Limb (tissue), 2 donors: ENCODE measurements around the gene DAPK2.
A peak's percentile ranks its signal among the peaks of the same experiment; 100 is the strongest.

Source experiments
- DNase-seq, 2 donors: peaks; one replicate each; pipeline ENCODE4 v3.0.0-alpha.2; 2016; ENCODE audit errors: extremely low spot score in 2 of 2

Gene DAPK2

GRCh38 chr15:63870487-63871209 lies 175.6 kb downstream of the DAPK2 start:
- DNase-seq, result peak; percentile 73 to 78

DNA sequence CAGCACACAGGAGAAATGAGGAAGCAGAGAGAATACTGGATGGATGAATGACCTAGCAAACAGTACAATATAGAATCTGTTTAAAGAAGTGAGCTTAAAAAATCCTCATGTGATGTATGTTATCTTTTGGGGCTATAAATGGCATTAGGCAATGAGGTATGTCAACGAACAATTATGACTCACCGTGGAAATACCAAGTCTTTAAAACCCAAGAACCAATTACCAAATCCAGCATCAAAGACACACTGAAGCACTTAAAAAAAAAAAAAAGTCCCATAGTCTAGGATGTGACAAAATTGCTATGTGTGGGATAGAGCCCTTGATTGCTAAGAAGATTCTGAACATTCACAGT lies 176.3 kb downstream of the DAPK2 start:
- DNase-seq, result no peak

- DNase-seq, result no peak
Measured at GRCh38 chr15:63869371-63870042, 176.8 kb downstream of the DAPK2 start.

- DNase-seq, result no peak
Measured at GRCh38 chr15:63864186-63864585, 182.1 kb downstream of the DAPK2 start.

DNA sequence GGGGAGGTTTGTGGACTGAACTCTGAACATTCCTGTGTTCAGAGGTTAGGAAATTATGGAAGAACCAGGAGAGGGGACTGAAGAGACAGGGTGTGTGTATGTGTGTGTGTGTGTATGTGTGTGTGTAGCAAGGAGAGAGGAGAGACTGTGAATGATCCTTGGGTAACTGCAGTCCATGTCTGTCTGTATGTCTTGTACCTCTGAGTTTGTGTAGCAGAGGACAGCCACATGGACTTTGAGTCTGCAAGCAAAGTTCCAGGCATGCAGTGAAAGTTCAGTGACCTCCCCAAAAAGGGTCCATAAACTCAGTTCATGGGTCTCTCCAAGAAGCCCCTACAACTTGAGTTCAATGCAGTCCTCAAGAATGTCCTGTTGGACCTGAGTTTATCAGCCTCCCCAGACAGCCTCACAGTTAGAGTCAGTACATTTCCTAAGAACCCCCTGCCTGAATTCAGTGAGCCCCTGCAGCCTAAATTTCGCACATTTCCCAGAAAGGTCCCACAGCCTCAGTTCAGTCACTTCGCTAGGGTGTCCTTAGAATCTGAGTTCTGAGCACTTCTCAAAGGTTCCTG lies 184.3 kb downstream of the DAPK2 start:
- no peak for DNase-seq

GRCh38 chr15:63860555-63860954 lies 185.7 kb downstream of the DAPK2 start:
- no peak for DNase-seq

DNA sequence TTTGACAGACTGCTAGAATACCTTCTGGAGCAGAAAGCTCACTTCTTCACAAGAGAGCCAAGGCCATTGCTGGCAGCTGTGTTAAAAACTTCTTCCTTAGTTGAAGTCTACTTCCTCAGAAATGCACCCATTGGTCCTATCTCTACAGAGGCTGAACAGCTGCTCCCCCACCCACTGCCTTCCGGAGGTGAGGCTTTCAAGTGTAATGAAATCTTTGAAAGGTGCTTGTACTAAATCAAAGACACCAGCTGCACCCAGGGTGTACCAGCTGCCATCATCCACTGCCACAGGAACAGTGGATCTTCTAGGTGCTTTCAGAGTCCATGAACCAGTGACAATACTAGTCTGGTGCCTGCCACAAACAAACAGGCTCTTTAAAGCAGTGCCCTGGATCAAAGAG lies 186.1 kb downstream of the DAPK2 start:
- no peak for DNase-seq

DNA sequence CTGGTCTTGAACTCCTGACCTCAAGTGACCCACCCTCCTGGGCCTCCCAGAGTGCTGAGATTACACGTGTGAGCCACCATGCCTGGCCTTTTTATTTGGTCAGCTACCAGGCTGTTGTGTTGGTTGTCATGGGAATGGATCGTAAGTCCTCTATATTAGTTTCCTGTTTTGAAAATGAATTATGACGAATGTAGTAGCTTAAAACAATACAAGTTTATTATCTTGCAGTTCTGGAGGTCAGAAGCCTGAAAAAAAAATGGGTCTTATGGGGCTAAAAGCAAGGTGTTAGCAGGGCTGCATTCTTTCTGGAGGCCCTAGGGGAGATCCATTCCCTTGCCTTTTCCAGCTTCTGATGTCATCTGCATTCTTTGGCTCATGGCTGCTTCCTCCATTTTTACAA lies 187.4 kb downstream of the DAPK2 start:
- no peak for DNase-seq

DNA sequence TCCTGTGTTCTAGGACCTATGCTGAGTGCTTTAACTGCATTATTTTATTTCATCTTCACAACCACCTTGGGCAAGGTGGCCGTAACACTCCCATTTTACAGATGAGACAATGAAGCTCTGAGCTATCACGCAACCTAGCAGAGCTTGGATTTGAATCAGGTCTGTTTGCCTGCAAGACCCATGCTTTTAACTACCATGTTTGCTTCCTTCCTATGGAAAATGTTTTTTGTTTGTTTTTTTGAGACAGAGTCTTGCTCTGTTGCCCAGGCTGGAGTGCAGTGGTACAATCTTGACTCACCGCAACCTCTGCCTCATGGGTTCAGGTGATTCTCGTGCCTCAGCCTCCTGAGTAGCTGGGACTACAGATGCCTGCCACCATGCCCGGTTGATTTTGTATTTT lies 187.8 kb downstream of the DAPK2 start:
- DNase-seq, result no peak

DNA sequence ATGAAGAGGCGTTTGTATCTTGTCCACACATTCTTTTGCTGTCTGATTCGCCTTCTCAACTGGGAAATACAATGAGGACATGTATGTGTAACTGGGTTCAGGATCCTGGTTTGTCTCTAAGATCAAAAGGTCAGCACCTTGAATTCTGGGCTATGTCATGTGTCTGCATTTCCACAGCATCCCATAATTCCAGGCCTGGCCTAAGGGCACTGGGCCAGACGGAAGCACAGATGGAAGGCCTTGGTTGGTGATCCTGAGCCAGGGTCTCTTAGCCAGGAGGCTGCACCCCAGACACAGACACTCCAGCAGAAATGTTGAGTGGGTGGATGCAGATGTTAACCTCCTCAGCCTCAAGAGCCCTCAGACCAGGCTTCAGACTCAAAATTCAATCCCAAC lies 188.8 kb downstream of the DAPK2 start:
- no peak for DNase-seq
